MM.1S (cell line): ENCODE data around the gene TAGLN2.
A peak's percentile ranks its signal among the peaks of the same experiment; 100 is the strongest.

Source experiments
- EZH2phosphoT487 ChIP-seq: fragments of 300-600 bp; sonication (generic); IDR thresholded peaks from 2 replicates; pipeline ENCODE4 v1.6.1; 2018; ENCODE audit warnings: antibody characterized with exemption, low read length
- TF ChIP-seq, protein P1 (sequence below): fragments of 300-600 bp; sonication (generic); IDR thresholded peaks from 2 replicates; pipeline ENCODE4 v1.5.1; 2016; ENCODE audit warnings: antibody characterized with exemption, low read length, mixed read lengths

DNA sequence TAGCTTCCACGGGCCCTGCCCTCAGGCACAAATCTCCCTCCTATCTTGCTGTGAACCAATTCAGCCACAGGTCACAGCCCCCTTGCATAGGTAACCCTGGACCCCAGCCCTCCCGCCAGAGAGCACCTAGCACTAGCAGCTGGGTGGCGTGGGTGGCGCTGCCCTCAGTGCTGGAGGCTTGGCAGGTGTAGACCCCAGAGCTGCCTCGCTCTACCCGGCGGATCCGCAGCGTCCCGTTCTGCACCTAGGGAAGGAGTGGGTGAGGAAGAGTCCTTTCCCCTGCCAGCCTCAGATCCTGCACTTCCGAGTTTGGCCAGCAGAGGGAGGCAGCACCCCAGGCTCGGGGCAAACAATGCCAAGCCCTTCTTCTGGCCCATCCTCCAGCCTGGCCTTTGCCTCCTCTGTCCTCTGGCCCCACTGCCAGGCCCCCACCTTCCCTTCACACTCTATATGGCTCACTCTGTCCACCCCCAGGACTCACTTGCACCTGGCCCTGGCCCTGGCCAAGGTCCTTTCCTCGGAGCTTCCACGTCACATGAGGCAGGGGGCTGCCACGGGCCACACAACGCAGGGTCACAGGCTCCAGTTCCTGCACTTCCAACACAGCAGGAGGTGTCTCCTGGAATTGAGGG, 11.1 kb upstream of the TAGLN2 start:
- TF ChIP-seq, protein P1, sequence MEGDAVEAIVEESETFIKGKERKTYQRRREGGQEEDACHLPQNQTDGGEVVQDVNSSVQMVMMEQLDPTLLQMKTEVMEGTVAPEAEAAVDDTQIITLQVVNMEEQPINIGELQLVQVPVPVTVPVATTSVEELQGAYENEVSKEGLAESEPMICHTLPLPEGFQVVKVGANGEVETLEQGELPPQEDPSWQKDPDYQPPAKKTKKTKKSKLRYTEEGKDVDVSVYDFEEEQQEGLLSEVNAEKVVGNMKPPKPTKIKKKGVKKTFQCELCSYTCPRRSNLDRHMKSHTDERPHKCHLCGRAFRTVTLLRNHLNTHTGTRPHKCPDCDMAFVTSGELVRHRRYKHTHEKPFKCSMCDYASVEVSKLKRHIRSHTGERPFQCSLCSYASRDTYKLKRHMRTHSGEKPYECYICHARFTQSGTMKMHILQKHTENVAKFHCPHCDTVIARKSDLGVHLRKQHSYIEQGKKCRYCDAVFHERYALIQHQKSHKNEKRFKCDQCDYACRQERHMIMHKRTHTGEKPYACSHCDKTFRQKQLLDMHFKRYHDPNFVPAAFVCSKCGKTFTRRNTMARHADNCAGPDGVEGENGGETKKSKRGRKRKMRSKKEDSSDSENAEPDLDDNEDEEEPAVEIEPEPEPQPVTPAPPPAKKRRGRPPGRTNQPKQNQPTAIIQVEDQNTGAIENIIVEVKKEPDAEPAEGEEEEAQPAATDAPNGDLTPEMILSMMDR: peak; percentile 99
- no peak for TF ChIP-seq EZH2phosphoT487
